Liver (tissue), 9 donors: Measurements from ENCODE around the gene PRKAR1B. TPM values are rescaled to one million over a fixed set of nuclear protein-coding genes. Genes with fewer than 3 reads are reported as not detected.

Source experiments
- DNase-seq: peaks from one replicate; pipeline ENCODE4 v3.0.0-alpha.2; 2017; ENCODE audit warnings: low spot score
- H3K27ac ChIP-seq, 2 donors: one replicate each; pipeline ENCODE4 v1.7.0; 2013; ENCODE audit warnings: inconsistent platforms in 2 of 2, low read length in 2 of 2, control low read depth in 1 of 2, low read depth in 1 of 2, mild to moderate bottlenecking in 1 of 2
- H3K27me3 ChIP-seq, 4 donors: one replicate each; pipeline versions ENCODE4 v1.6.1 to v1.7.0; 2013; ENCODE audit warnings: low read length in 3 of 4, inconsistent platforms in 1 of 4, mild to moderate bottlenecking in 1 of 4, moderate library complexity in 1 of 4; ENCODE audit not compliant: control insufficient read depth in 4 of 4, insufficient read depth in 4 of 4
- H3K36me3 ChIP-seq, 4 donors: one replicate each; pipeline versions ENCODE4 v1.6.1 to v1.7.0; 2013; ENCODE audit warnings: low read length in 3 of 4, mild to moderate bottlenecking in 3 of 4, low read depth in 1 of 4, moderate library complexity in 1 of 4; ENCODE audit not compliant: control insufficient read depth in 4 of 4, insufficient read depth in 3 of 4
- H3K4me1 ChIP-seq, 4 donors: one replicate each; pipeline versions ENCODE4 v1.6.1 to v1.7.0; 2013; ENCODE audit warnings: low read length in 3 of 4, mild to moderate bottlenecking in 3 of 4, moderate library complexity in 1 of 4; ENCODE audit not compliant: control insufficient read depth in 4 of 4, insufficient read depth in 4 of 4
- H3K4me3 ChIP-seq, 3 donors: one replicate each; pipeline versions ENCODE4 v1.6.1 to v1.7.0; 2013; ENCODE audit warnings: low read length in 3 of 3, control low read depth in 1 of 3, low read depth in 1 of 3, mild to moderate bottlenecking in 1 of 3
- H3K9ac ChIP-seq, 2 donors: one replicate each; pipeline ENCODE4 v1.7.0; 2013; ENCODE audit warnings: low read length in 2 of 2, mild to moderate bottlenecking in 2 of 2, moderate library complexity in 2 of 2, control low read depth in 1 of 2, low read depth in 1 of 2
- H3K9me3 ChIP-seq, 4 donors: one replicate each; pipeline versions ENCODE4 v1.6.1 to v1.7.0; 2013; ENCODE audit warnings: low read length in 3 of 4; ENCODE audit not compliant: control insufficient read depth in 4 of 4
- CTCF ChIP-seq: fragments of 150-350 bp; IDR thresholded peaks from 2 replicates; pipeline ENCODE4 v1.5.1; 2017; ENCODE audit warnings: improper control_type of control experiment, low read depth, low read length; ENCODE audit not compliant: missing input control
- EGR1 ChIP-seq, 2 donors: IDR thresholded peaks; 2 replicates each; pipeline ENCODE4 v1.6.1; 2016 to 2018; ENCODE audit warnings: antibody characterized with exemption in 2 of 2, low read depth in 2 of 2
- FOXA1 ChIP-seq: IDR thresholded peaks from 2 replicates; pipeline ENCODE4 v1.6.1; 2016; ENCODE audit warnings: antibody characterized with exemption
- GABPA ChIP-seq, 2 donors: IDR thresholded peaks in 1 of 2; conservative IDR thresholded peaks in 1 of 2; 2 replicates each; pipeline ENCODE4 v1.6.1; 2016; ENCODE audit warnings: antibody characterized with exemption in 2 of 2, mild to moderate bottlenecking in 1 of 2, moderate library complexity in 1 of 2
- HNF4G ChIP-seq: IDR thresholded peaks from 2 replicates; pipeline ENCODE4 v1.6.1; 2016; ENCODE audit warnings: antibody characterized with exemption
- JUND ChIP-seq, 2 donors: IDR thresholded peaks; 2 replicates each; pipeline ENCODE4 v1.6.1; 2016; ENCODE audit warnings: antibody characterized with exemption in 2 of 2
- MAX ChIP-seq: IDR thresholded peaks from 2 replicates; pipeline ENCODE4 v1.6.1; 2016; ENCODE audit warnings: antibody characterized with exemption
- NR2F2 ChIP-seq: IDR thresholded peaks from 2 replicates; pipeline ENCODE4 v1.6.1; 2016; ENCODE audit warnings: antibody characterized with exemption
- RAD21 ChIP-seq, 2 donors: IDR thresholded peaks; 2 replicates each; pipeline ENCODE4 v1.6.1; 2016; ENCODE audit warnings: antibody characterized with exemption in 2 of 2, mild to moderate bottlenecking in 2 of 2
- REST ChIP-seq: IDR thresholded peaks from 2 replicates; pipeline ENCODE4 v1.6.1; 2016; ENCODE audit warnings: antibody characterized with exemption, mild to moderate bottlenecking
- RXRA ChIP-seq, 2 donors: IDR thresholded peaks; 2 replicates each; pipeline ENCODE4 v1.6.1; 2017 to 2018; ENCODE audit warnings: antibody characterized with exemption in 2 of 2, mild to moderate bottlenecking in 1 of 2
- SP1 ChIP-seq: IDR thresholded peaks from 2 replicates; pipeline ENCODE4 v1.6.1; 2018; ENCODE audit warnings: antibody characterized with exemption, mild to moderate bottlenecking
- TAF1 ChIP-seq: conservative IDR thresholded peaks from 2 replicates; pipeline ENCODE4 v1.6.1; 2016; ENCODE audit warnings: antibody characterized with exemption, mild to moderate bottlenecking
- ZBTB33 ChIP-seq: IDR thresholded peaks from 2 replicates; pipeline ENCODE4 v1.6.1; 2016; ENCODE audit warnings: antibody characterized with exemption
- WGBS: extraction: QIAGEN DNeasy Blood & Tissue Kit; methylation state at CpG from one replicate; pipeline ENCODE4 v1.1.7; 2013; 5-methylcytosine and 5-hydroxymethylcytosine counted together
- polyA plus RNA-seq, 2 donors: library from polyadenylated mRNA; stranded (reverse) in 1 of 2; unstranded in 1 of 2; fragments of 200-250 nt in 1 of 2; fragments of >200 nt in 1 of 2; fragmentation: Nextera tagmentation in 1 of 2; extraction: Ambion mirVana in 1 of 2; gene quantifications; one replicate each; pipeline versions ENCODE4 v1.2.1 to v1.2.3, GENCODE V29; 2013 to 2015
- total RNA-seq, 2 donors: library from RNA; depleted of rRNA; stranded (reverse); fragments of >200 nt; gene quantifications; one replicate each; pipeline ENCODE4 v1.2.3, GENCODE V29; 2014
- donor health status: healthy.
- donor health status: healthy.
- donor health status: healthy.
- donor health status: healthy.
- donor health status: healthy.

PRKAR1B gene
- total and polyA plus RNA-seq, 4 donors, result 11.1 to 14.4 (median 12.4) TPM

GRCh38 chr7:574661-575395 is 152.3 kb downstream of the PRKAR1B start (continued):
- TF ChIP-seq EGR1 (IDR thresholded peaks at IDR 0.05; ENCODE audit: low read depth in 2 of 2), result no peak
- TF ChIP-seq MAX, result no peak
- TF ChIP-seq RAD21 (IDR thresholded peaks at IDR 0.05), result no peak
- no peak for TF ChIP-seq FOXA1
- no peak for TF ChIP-seq RXRA (IDR thresholded peaks at IDR 0.05)
- no peak for TF ChIP-seq GABPA (IDR thresholded peaks at IDR 0.05 in 1 of 2, conservative IDR thresholded peaks at IDR 0.05 in 1 of 2)
- TF ChIP-seq ZBTB33, result no peak
- no peak for TF ChIP-seq NR2F2
- no peak for TF ChIP-seq HNF4G

- DNase-seq, result no peak
- H3K9ac ChIP-seq, result no peak overlapping the region
- TF ChIP-seq SP1, result no peak
- TF ChIP-seq CTCF, result no peak
- TF ChIP-seq MAX, result no peak
- no peak for TF ChIP-seq FOXA1
- no peak overlapping the region for H3K4me3 ChIP-seq
- no peaks in the 10 kb centered on the region for H3K4me1 ChIP-seq
- no peaks in the 10 kb centered on the region for H3K27me3 ChIP-seq
- H3K9me3 ChIP-seq, result no peaks in the 10 kb centered on the region
- 97% methylated on average over 23 of the region's 23 CpGs for WGBS
- peaks cover 0 to 6% (median 0%) of the 10 kb centered on the region in 4 donors for H3K36me3 ChIP-seq
- no peak overlapping the region for H3K27ac ChIP-seq
These were observed 153.1 kb downstream of the PRKAR1B start for GRCh38 chr7:573933-574381.

GRCh38 chr7:573269-573932 is 153.7 kb downstream of the PRKAR1B start:
- WGBS, result 96% methylated on average over 36 of the region's 36 CpGs
- no peak for DNase-seq
- H3K36me3 ChIP-seq, result peaks cover 0 to 4% (median 0%) of the 10 kb centered on the region in 4 donors
- TF ChIP-seq CTCF (no peak), JUND (IDR thresholded peaks at IDR 0.05) (no peak), HNF4G (no peak), TAF1 (no peak), REST (no peak), ZBTB33 (no peak), MAX (no peak)
- H3K4me1 ChIP-seq, result no peaks in the 10 kb centered on the region
- no peak overlapping the region for H3K27ac ChIP-seq
- no peaks in the 10 kb centered on the region for H3K9me3 ChIP-seq
- no peaks in the 10 kb centered on the region for H3K27me3 ChIP-seq
- no peak overlapping the region for H3K4me3 ChIP-seq
- no peak overlapping the region for H3K9ac ChIP-seq
